Measurements from ENCODE around the gene ZSCAN12. TPM values are rescaled to one million over a fixed set of nuclear protein-coding genes. Genes with fewer than 3 reads are reported as not detected.

Gene ZSCAN12
- total RNA-seq, 1 donor from 2014 or later: 12.8 TPM

- peaks cover 13% of the 10 kb centered on the region for H3K36me3 Mint-ChIP-seq (ENCODE audit: low read depth)
- ATAC-seq (ENCODE audit: low read depth): no peak
- intact Hi-C loops (cut with micrococcal nuclease): loop anchor here (5.0 kb wide), 1 partner anchor 269 kb away; the partner anchor contains the start of gene ZNF165
- H3K4me3 Mint-ChIP-seq: peak overlapping the region; percentile 96
- ChIA-PET POLR2A (interaction anchor here (2.1 kb wide), 2 partner anchors 32 to 210 kb away, joined by 15 to 19 read pairs; partner anchors contain the start of gene ZKSCAN8), CTCF (interaction anchor here (1.1 kb wide), 1 partner anchor 210 kb away, joined by 3 read pairs; no protein-coding TSS in a partner anchor)
- no peak overlapping the region for H3K27ac Mint-ChIP-seq
- peaks cover 4% of the 10 kb centered on the region for H3K27me3 Mint-ChIP-seq
- no peak for DNase-seq
- no peak for TF ChIP-seq CTCF (IDR thresholded peaks at IDR 0.05)
- H3K4me1 Mint-ChIP-seq: peaks cover 35% of the 10 kb centered on the region
- H3K9me3 Mint-ChIP-seq: no peaks in the 10 kb centered on the region
Measured at GRCh38 chr6:28351087-28351486, 48.5 kb downstream of the ZSCAN12 start.

- POLR2A ChIA-PET: interaction anchor here (0.6 to 2.1 kb wide), 11 partner anchors 9 to 457 kb away, joined by 3 to 19 read pairs (median 4); partner anchors contain the start of genes PGBD1, ZKSCAN8 and ZSCAN26
- ATAC-seq (ENCODE audit: low read depth) (peak; percentile 100), DNase-seq (peak; percentile 68)
- intact Hi-C loops (cut with micrococcal nuclease): loop anchor here (1.0 to 5.0 kb wide), 5 partner anchors 15 to 268 kb away; partner anchors contain the start of genes ZNF165, ZSCAN12 and ZSCAN26
- peak within 1 kb of the TSS; percentile 94 for H3K27ac Mint-ChIP-seq
- peak within 1 kb of the TSS; percentile 96 for H3K4me3 Mint-ChIP-seq
- H3K4me1 Mint-ChIP-seq: peaks cover 28% of the 10 kb centered on the region
- peaks cover 7% of the 10 kb centered on the region for H3K27me3 Mint-ChIP-seq
- no peaks in the 10 kb centered on the region for H3K9me3 Mint-ChIP-seq
- H3K36me3 Mint-ChIP-seq (ENCODE audit: low read depth): peaks cover 13% of the 10 kb centered on the region
- CTCF ChIA-PET: interaction anchor here (0.9 to 1.7 kb wide), 6 partner anchors 15 to 225 kb away, joined by 3 to 7 read pairs (median 3); partner anchors contain the start of genes ZSCAN23 and ZSCAN26
- no peak for TF ChIP-seq CTCF (IDR thresholded peaks at IDR 0.05)
Measured at GRCh38 chr6:28349892-28350737, 49.4 kb downstream of the ZSCAN12 start, which contains the start of gene ZKSCAN3. TSS of gene ZKSCAN3 (plus strand) at chr6:28349947. CDS start at chr6:28359587, 9,640 bp downstream.

GRCh38 chr6:28349344-28349891 is 50.1 kb downstream of the ZSCAN12 start:
- Mint-ChIP-seq H3K36me3 (ENCODE audit: low read depth) (peaks cover 13% of the 10 kb centered on the region), H3K4me3 (peak overlapping the region; percentile 96), H3K9me3 (no peaks in the 10 kb centered on the region), H3K27me3 (peaks cover 7% of the 10 kb centered on the region), H3K4me1 (peaks cover 28% of the 10 kb centered on the region), H3K27ac (peak overlapping the region; percentile 94)
- ChIA-PET CTCF (interaction anchor here (0.9 to 1.7 kb wide), 5 partner anchors 14 to 224 kb away, joined by 3 to 7 read pairs (median 3); partner anchors contain the start of genes ZSCAN23 and ZSCAN26), POLR2A (interaction anchor here (0.6 to 2.1 kb wide), 11 partner anchors 8 to 456 kb away, joined by 3 to 19 read pairs (median 4); partner anchors contain the start of genes PGBD1, ZKSCAN8 and ZSCAN26)
- ATAC-seq (ENCODE audit: low read depth) (peak; percentile 8), DNase-seq (no peak)
- TF ChIP-seq CTCF (IDR thresholded peaks at IDR 0.05): no peak
- intact Hi-C loops (cut with micrococcal nuclease): loop anchor here (1.0 kb wide), 3 partner anchors 14 to 82 kb away; partner anchors contain the start of gene ZSCAN26

- peaks cover 10% of the 10 kb centered on the region for H3K27me3 Mint-ChIP-seq
- H3K36me3 Mint-ChIP-seq (ENCODE audit: low read depth): peaks cover 8% of the 10 kb centered on the region
- ChIA-PET POLR2A (interaction anchor here (2.1 kb wide), 1 partner anchor 11 kb away, joined by 10 read pairs; the partner anchor contains the start of gene ZSCAN31), CTCF (interaction anchor here (0.9 to 1.1 kb wide), 3 partner anchors 9 to 36 kb away, joined by 3 to 4 read pairs (median 3); no protein-coding TSS in a partner anchor)
- intact Hi-C loops (cut with micrococcal nuclease): no loop called here
- TF ChIP-seq CTCF (IDR thresholded peaks at IDR 0.05): no peak
- DNase-seq (no peak), ATAC-seq (ENCODE audit: low read depth) (no peak)
- no peaks in the 10 kb centered on the region for H3K9me3 Mint-ChIP-seq
- no peak overlapping the region for H3K27ac Mint-ChIP-seq
- H3K4me3 Mint-ChIP-seq: no peak overlapping the region
- H3K4me1 Mint-ChIP-seq: peaks cover 26% of the 10 kb centered on the region
Measured at GRCh38 chr6:28347119-28347518, 52.4 kb downstream of the ZSCAN12 start.
